ENCODE results near the gene CLDN11. TPM values are rescaled to one million over a fixed set of nuclear protein-coding genes. Genes with fewer than 3 reads are reported as not detected.

Gene CLDN11
- total RNA-seq, 1 experiment from 2014 or later = 12.1 TPM

- no peak for TF ChIP-seq IRF1 (CRISPR knock-in tag; IDR thresholded peaks at IDR 0.05)
These were observed 31.4 kb downstream of the CLDN11 start (continued) for GRCh38 chr3:170450039-170450438.

DNA sequence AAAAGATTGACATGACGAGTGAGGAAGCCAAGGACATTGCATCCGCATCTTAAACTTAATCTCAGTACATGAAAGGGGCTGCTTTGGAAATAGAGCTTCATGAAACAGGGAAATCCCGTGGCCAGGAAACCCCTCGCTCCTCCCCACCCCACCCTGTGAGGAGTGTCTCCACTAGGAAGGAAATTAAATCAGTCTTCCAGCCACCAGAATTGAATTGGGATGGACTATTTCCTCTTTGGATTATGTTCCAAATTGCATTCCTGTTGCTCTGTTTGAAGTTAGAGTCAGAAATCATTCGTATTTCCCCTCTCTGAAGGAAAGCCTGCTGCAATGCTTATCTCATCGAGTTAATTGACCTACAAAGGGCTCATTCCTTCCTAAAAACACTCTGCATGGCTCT is 35.8 kb downstream of the CLDN11 start:
- Mint-ChIP-seq H3K4me3 (no peak overlapping the region), H3K27ac (no peak overlapping the region), H3K36me3 (no peaks in the 10 kb centered on the region), H3K4me1 (peaks cover 5% of the 10 kb centered on the region), H3K27me3 (ENCODE audit: low read depth) (no peaks in the 10 kb centered on the region; the same call in 1 of the 2 replicates), H3K9me3 (peaks cover 5% of the 10 kb centered on the region; the same call in 1 of the 2 replicates)
- no peak for TF ChIP-seq ZNF219 (CRISPR knock-in tag; IDR thresholded peaks at IDR 0.05; ENCODE audit: borderline replicate concordance)
- no peak for TF ChIP-seq TEAD4 (CRISPR knock-in tag; IDR thresholded peaks at IDR 0.05)
- no peak for TF ChIP-seq TCF7 (CRISPR knock-in tag; IDR thresholded peaks at IDR 0.05; ENCODE audit: low read depth)
- TF ChIP-seq NR3C1 (CRISPR knock-in tag; conservative IDR thresholded peaks at IDR 0.05; ENCODE audit: low read depth) = no peak
- TF ChIP-seq, protein P1, sequence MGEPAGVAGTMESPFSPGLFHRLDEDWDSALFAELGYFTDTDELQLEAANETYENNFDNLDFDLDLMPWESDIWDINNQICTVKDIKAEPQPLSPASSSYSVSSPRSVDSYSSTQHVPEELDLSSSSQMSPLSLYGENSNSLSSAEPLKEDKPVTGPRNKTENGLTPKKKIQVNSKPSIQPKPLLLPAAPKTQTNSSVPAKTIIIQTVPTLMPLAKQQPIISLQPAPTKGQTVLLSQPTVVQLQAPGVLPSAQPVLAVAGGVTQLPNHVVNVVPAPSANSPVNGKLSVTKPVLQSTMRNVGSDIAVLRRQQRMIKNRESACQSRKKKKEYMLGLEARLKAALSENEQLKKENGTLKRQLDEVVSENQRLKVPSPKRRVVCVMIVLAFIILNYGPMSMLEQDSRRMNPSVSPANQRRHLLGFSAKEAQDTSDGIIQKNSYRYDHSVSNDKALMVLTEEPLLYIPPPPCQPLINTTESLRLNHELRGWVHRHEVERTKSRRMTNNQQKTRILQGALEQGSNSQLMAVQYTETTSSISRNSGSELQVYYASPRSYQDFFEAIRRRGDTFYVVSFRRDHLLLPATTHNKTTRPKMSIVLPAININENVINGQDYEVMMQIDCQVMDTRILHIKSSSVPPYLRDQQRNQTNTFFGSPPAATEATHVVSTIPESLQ (CRISPR knock-in tag; IDR thresholded peaks at IDR 0.05) = no peak
- no peak for TF ChIP-seq ZNF138 (CRISPR knock-in tag; conservative IDR thresholded peaks at IDR 0.05)
- TF ChIP-seq ZBTB21 (CRISPR knock-in tag; IDR thresholded peaks at IDR 0.05; ENCODE audit: borderline replicate concordance) = no peak
- TF ChIP-seq, protein P2, sequence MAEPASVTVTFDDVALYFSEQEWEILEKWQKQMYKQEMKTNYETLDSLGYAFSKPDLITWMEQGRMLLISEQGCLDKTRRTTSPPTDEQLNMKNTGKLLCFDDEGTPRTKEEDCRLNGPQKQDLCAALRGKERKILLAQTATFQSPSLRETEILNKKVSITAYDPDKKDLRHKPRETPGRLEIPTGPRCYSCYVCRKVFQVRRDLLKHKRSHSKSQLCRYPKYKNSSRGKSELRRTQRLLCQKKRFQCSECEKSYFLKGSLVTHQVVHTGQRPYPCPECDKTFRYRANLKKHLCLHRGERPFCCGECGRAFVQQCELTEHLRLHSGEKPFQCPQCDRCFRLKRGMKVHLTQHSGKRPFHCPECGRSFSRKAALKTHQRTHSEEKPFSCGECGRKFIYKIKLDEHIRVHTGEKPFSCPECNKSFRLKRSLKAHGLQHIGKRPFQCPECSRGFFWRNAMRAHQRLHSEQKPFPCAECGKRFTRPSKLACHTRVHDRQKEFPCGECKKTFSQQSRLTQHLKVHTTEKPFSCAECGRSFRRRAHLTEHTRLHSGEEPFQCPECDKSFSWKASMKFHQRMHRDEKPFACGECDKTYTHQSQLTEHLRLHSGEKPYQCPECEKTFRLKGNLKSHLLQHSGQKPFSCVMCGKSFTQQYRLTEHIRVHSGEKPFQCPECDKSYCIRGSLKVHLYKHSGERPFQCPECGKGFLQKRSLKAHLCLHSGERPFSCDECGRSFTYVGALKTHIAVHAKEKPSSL (CRISPR knock-in tag; conservative IDR thresholded peaks at IDR 0.05) = no peak
- TF ChIP-seq ZNF396 (CRISPR knock-in tag; IDR thresholded peaks at IDR 0.05; ENCODE audit: borderline replicate concordance) = no peak
- TF ChIP-seq SP1 (CRISPR knock-in tag; conservative IDR thresholded peaks at IDR 0.05) = no peak
- no peak for TF ChIP-seq FOXJ3 (CRISPR knock-in tag; IDR thresholded peaks at IDR 0.05; ENCODE audit: borderline replicate concordance)
- TF ChIP-seq ZNF263 (CRISPR knock-in tag; IDR thresholded peaks at IDR 0.05; ENCODE audit: low read depth) = no peak
- no peak for TF ChIP-seq ATF1 (CRISPR knock-in tag; IDR thresholded peaks at IDR 0.05)
- TF ChIP-seq JAZF1 (CRISPR knock-in tag; IDR thresholded peaks at IDR 0.05) = no peak
- TF ChIP-seq SMAD3 (CRISPR knock-in tag; IDR thresholded peaks at IDR 0.05; ENCODE audit: borderline replicate concordance) = no peak
- TF ChIP-seq, protein P3, sequence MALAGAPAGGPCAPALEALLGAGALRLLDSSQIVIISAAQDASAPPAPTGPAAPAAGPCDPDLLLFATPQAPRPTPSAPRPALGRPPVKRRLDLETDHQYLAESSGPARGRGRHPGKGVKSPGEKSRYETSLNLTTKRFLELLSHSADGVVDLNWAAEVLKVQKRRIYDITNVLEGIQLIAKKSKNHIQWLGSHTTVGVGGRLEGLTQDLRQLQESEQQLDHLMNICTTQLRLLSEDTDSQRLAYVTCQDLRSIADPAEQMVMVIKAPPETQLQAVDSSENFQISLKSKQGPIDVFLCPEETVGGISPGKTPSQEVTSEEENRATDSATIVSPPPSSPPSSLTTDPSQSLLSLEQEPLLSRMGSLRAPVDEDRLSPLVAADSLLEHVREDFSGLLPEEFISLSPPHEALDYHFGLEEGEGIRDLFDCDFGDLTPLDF (CRISPR knock-in tag; IDR thresholded peaks at IDR 0.05) = no peak
- ChIA-PET POLR2A (no interaction called here), CTCF (interaction anchor here (1.5 kb wide), 1 partner anchor 11 kb away, joined by 3 read pairs; no protein-coding TSS in a partner anchor)
- no peak for DNase-seq (ENCODE audit: low spot score)
- ATAC-seq = no peak

DNA sequence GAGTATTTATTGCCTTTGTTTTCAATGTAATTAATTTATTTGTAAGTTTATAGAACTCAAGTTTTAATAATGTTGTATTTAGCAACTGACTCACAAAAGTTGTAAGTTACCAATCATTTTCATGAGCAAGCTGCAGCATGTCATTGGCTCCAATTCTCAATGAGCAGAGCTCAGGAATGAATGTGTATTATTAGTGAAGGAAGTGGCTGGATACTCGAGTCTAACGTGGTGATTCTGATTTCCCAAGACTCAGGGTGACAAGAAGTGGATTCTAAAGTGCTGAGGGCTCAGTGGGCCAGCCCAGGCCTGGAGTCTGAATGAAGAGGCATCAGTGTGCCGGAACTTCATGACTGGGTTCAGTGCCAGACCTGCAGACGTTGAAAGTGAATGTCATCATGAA is 39.6 kb downstream of the CLDN11 start:
- no peaks in the 10 kb centered on the region; the same call in 1 of the 2 replicates for H3K27me3 Mint-ChIP-seq (ENCODE audit: low read depth)
- ATAC-seq (no peak), DNase-seq (ENCODE audit: low spot score) (no peak)
- CTCF ChIA-PET = interaction anchor here (0.9 to 1.2 kb wide), 2 partner anchors 44 to 353 kb away, joined by 3 read pairs; no protein-coding TSS in a partner anchor
- peaks cover 5% of the 10 kb centered on the region; the same call in 1 of the 2 replicates for H3K9me3 Mint-ChIP-seq
- H3K4me3 Mint-ChIP-seq = no peak overlapping the region
- POLR2A ChIA-PET = no interaction called here
- H3K4me1 Mint-ChIP-seq = no peaks in the 10 kb centered on the region; the same call in 1 of the 2 replicates
- H3K36me3 Mint-ChIP-seq = no peaks in the 10 kb centered on the region
- H3K27ac Mint-ChIP-seq = no peak overlapping the region
- TF ChIP-seq SOX15 (CRISPR knock-in tag; IDR thresholded peaks at IDR 0.05) (no peak), SMAD3 (CRISPR knock-in tag; IDR thresholded peaks at IDR 0.05; ENCODE audit: borderline replicate concordance) (no peak), CREM (CRISPR knock-in tag; IDR thresholded peaks at IDR 0.05) (no peak), CDX4 (CRISPR knock-in tag; IDR thresholded peaks at IDR 0.05; ENCODE audit: borderline replicate concordance) (no peak), TEAD4 (CRISPR knock-in tag; IDR thresholded peaks at IDR 0.05) (no peak)
- TF ChIP-seq, protein P4, sequence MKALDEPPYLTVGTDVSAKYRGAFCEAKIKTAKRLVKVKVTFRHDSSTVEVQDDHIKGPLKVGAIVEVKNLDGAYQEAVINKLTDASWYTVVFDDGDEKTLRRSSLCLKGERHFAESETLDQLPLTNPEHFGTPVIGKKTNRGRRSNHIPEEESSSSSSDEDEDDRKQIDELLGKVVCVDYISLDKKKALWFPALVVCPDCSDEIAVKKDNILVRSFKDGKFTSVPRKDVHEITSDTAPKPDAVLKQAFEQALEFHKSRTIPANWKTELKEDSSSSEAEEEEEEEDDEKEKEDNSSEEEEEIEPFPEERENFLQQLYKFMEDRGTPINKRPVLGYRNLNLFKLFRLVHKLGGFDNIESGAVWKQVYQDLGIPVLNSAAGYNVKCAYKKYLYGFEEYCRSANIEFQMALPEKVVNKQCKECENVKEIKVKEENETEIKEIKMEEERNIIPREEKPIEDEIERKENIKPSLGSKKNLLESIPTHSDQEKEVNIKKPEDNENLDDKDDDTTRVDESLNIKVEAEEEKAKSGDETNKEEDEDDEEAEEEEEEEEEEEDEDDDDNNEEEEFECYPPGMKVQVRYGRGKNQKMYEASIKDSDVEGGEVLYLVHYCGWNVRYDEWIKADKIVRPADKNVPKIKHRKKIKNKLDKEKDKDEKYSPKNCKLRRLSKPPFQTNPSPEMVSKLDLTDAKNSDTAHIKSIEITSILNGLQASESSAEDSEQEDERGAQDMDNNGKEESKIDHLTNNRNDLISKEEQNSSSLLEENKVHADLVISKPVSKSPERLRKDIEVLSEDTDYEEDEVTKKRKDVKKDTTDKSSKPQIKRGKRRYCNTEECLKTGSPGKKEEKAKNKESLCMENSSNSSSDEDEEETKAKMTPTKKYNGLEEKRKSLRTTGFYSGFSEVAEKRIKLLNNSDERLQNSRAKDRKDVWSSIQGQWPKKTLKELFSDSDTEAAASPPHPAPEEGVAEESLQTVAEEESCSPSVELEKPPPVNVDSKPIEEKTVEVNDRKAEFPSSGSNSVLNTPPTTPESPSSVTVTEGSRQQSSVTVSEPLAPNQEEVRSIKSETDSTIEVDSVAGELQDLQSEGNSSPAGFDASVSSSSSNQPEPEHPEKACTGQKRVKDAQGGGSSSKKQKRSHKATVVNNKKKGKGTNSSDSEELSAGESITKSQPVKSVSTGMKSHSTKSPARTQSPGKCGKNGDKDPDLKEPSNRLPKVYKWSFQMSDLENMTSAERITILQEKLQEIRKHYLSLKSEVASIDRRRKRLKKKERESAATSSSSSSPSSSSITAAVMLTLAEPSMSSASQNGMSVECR (CRISPR knock-in tag; IDR thresholded peaks at IDR 0.05; ENCODE audit: borderline replicate concordance) = no peak
- TF ChIP-seq, protein P5, sequence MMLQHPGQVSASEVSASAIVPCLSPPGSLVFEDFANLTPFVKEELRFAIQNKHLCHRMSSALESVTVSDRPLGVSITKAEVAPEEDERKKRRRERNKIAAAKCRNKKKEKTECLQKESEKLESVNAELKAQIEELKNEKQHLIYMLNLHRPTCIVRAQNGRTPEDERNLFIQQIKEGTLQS (CRISPR knock-in tag; conservative IDR thresholded peaks at IDR 0.05) = no peak

All from WTC11 (cell line).